Fibroblast of villous mesenchyme (primary cell): ENCODE results near the gene SYNPO2. TPM values are rescaled to one million over a fixed set of nuclear protein-coding genes. Genes with fewer than 3 reads are reported as not detected.

Experiments
- DNase-seq: peaks from one replicate; pipeline ENCODE4 v3.0.0-alpha.2; 2010; ENCODE audit warnings: low read depth
- H3K4me3 ChIP-seq: 2 replicates; pipeline ENCODE4 v1.5.1; 2011; ENCODE audit warnings: low read depth, mild to moderate bottlenecking, low read length
- CTCF ChIP-seq: IDR thresholded peaks from 2 replicates; pipeline ENCODE4 v1.5.1; 2012; ENCODE audit warnings: low read depth, mild to moderate bottlenecking, low read length; ENCODE audit not compliant: insufficient read depth
- total RNA-seq: library from RNA; depleted of rRNA; stranded (reverse); fragments of >200 nt; gene quantifications from 2 replicates; pipeline ENCODE4 v1.2.3, GENCODE V29; 2012

SYNPO2 gene
- total RNA-seq, 1 donor, result 194 TPM

- no peak overlapping the region for H3K4me3 ChIP-seq
- no peak for TF ChIP-seq CTCF
- DNase-seq, result no peak
Observed at GRCh38 chr4:118879409-118879808, 9.2 kb upstream of the SYNPO2 start.

- no peak for TF ChIP-seq CTCF
- no peak overlapping the region for H3K4me3 ChIP-seq
- DNase-seq, result no peak
Observed at GRCh38 chr4:118881512-118882146, 7.0 kb upstream of the SYNPO2 start.

- no peak for DNase-seq
- TF ChIP-seq CTCF, result peak; percentile 16
- H3K4me3 ChIP-seq, result no peak overlapping the region
Observed at GRCh38 chr4:118883861-118884260, 4.8 kb upstream of the SYNPO2 start.

GRCh38 chr4:118884716-118885115 lies 3.9 kb upstream of the SYNPO2 start:
- no peak overlapping the region for H3K4me3 ChIP-seq
- no peak for TF ChIP-seq CTCF
- no peak for DNase-seq

DNA sequence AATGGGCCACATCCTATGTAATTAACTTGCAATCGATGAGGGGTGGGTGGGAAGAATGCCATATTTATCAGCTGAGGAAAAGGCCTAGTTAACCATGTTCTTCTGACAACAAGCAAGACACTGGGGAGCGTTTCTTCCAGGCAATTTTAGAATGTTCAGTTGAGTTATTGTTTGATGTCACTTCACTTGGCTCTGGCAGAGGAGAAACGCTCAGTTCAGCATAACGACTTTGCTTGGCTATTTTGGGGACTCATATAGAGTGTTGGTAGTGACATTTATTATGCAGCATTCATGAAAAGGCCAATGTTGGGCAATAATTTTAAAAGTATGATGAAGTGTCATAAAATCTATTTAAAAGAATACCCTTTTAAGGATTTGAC lies 648 bp downstream of the SYNPO2 start:
- no peak for TF ChIP-seq CTCF
- peak overlapping the region; percentile 49 for H3K4me3 ChIP-seq
- DNase-seq, result no peak

DNA sequence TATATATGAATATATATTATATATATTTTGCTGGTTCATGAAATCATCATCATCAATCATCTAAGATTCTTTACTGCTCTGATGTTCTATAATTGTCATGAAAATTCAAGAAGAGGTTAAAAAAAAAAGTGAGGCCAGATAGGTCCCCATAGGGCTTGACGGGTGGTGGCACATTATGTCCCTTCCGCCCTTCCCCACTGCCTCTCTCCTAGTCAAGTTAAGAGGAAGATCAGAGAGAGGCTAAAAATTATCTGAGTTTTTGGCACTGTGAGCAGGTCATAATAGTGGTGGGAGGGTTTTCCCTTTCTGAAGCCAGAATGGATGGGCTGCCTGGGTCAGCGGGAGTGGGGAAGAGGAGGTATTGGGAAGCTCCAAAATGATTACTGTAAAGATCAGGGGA lies 5.4 kb downstream of the SYNPO2 start:
- no peak overlapping the region for H3K4me3 ChIP-seq
- no peak for DNase-seq
- no peak for TF ChIP-seq CTCF

- no peak for DNase-seq
- no peak overlapping the region for H3K4me3 ChIP-seq
- no peak for TF ChIP-seq CTCF
Observed at GRCh38 chr4:118898221-118898620, 9.6 kb downstream of the SYNPO2 start.
